Mucosa of rectum (tissue), 2 donors: ENCODE data around the gene ARHGEF26.

Experiments
- H3K27ac ChIP-seq, 2 donors: one replicate each; pipeline ENCODE4 v1.7.0; 2013; ENCODE audit warnings: inconsistent platforms in 2 of 2, low read depth in 2 of 2, low read length in 2 of 2
- H3K27me3 ChIP-seq, 2 donors: one replicate each; pipeline ENCODE4 v1.7.0; 2013; ENCODE audit warnings: low read length in 2 of 2; ENCODE audit not compliant: control insufficient read depth in 2 of 2, insufficient read depth in 2 of 2
- H3K36me3 ChIP-seq, 2 donors: one replicate each; pipeline ENCODE4 v1.7.0; 2013; ENCODE audit warnings: low read length in 2 of 2; ENCODE audit not compliant: control insufficient read depth in 2 of 2, insufficient read depth in 2 of 2
- H3K4me1 ChIP-seq, 2 donors: one replicate each; pipeline ENCODE4 v1.7.0; 2013; ENCODE audit warnings: low read length in 2 of 2, mild to moderate bottlenecking in 1 of 2; ENCODE audit not compliant: control insufficient read depth in 2 of 2, insufficient read depth in 2 of 2
- H3K4me3 ChIP-seq, 2 donors: one replicate each; pipeline ENCODE4 v1.7.0; 2013; ENCODE audit warnings: low read length in 2 of 2
- H3K9ac ChIP-seq, 2 donors: one replicate each; pipeline ENCODE4 v1.7.0; 2013; ENCODE audit warnings: low read length in 2 of 2, low read depth in 1 of 2, mild to moderate bottlenecking in 1 of 2
- H3K9me3 ChIP-seq, 2 donors: one replicate each; pipeline ENCODE4 v1.7.0; 2013; ENCODE audit warnings: low read length in 2 of 2; ENCODE audit not compliant: control insufficient read depth in 2 of 2
- donor health status: healthy.
- donor health status: Normal muscosa, but diverticular disease.

Gene ARHGEF26

GRCh38 chr3:154242766-154243165 lies 121.6 kb downstream of the ARHGEF26 start:
- no peak overlapping the region for H3K27ac ChIP-seq
- H3K9ac ChIP-seq, result no peak overlapping the region
- no peak overlapping the region for H3K4me3 ChIP-seq
- H3K9me3 ChIP-seq, result no peaks in the 10 kb centered on the region
- no peaks in the 10 kb centered on the region for H3K27me3 ChIP-seq
- no peaks in the 10 kb centered on the region for H3K4me1 ChIP-seq
- H3K36me3 ChIP-seq, result no peaks in the 10 kb centered on the region

- Histone ChIP-seq H3K9me3 (no peaks in the 10 kb centered on the region), H3K36me3 (no peaks in the 10 kb centered on the region), H3K4me1 (no peaks in the 10 kb centered on the region), H3K27ac (peak overlapping the region in 1 of 2 donors; percentile 18), H3K4me3 (no peak overlapping the region), H3K9ac (no peak overlapping the region), H3K27me3 (no peaks in the 10 kb centered on the region)
Observed at GRCh38 chr3:154243353-154243752, 122.2 kb downstream of the ARHGEF26 start.

GRCh38 chr3:154244644-154245043 lies 123.5 kb downstream of the ARHGEF26 start:
- Histone ChIP-seq H3K36me3 (no peaks in the 10 kb centered on the region), H3K9me3 (no peaks in the 10 kb centered on the region), H3K4me3 (no peak overlapping the region), H3K4me1 (no peaks in the 10 kb centered on the region), H3K9ac (no peak overlapping the region), H3K27ac (no peak overlapping the region), H3K27me3 (no peaks in the 10 kb centered on the region)

- H3K36me3 ChIP-seq, result no peaks in the 10 kb centered on the region
- no peaks in the 10 kb centered on the region for H3K27me3 ChIP-seq
- H3K4me1 ChIP-seq, result no peaks in the 10 kb centered on the region
- H3K27ac ChIP-seq, result no peak overlapping the region
- no peaks in the 10 kb centered on the region for H3K9me3 ChIP-seq
- H3K9ac ChIP-seq, result no peak overlapping the region
- H3K4me3 ChIP-seq, result no peak overlapping the region
Observed at GRCh38 chr3:154247806-154248415, 126.7 kb downstream of the ARHGEF26 start.

- H3K27ac ChIP-seq, result no peak overlapping the region
- H3K36me3 ChIP-seq, result peaks cover 3 to 8% of the 10 kb centered on the region in 2 donors
- H3K27me3 ChIP-seq, result no peaks in the 10 kb centered on the region
- H3K4me3 ChIP-seq, result no peak overlapping the region
- H3K9me3 ChIP-seq, result no peaks in the 10 kb centered on the region
- no peaks in the 10 kb centered on the region for H3K4me1 ChIP-seq
- H3K9ac ChIP-seq, result no peak overlapping the region
Observed at GRCh38 chr3:154250291-154250690, 129.1 kb downstream of the ARHGEF26 start.

GRCh38 chr3:154251610-154252009 lies 130.4 kb downstream of the ARHGEF26 start:
- H3K27ac ChIP-seq, result no peak overlapping the region
- H3K9ac ChIP-seq, result no peak overlapping the region
- H3K36me3 ChIP-seq, result peaks cover 3 to 12% of the 10 kb centered on the region in 2 donors
- H3K4me3 ChIP-seq, result no peak overlapping the region
- no peaks in the 10 kb centered on the region for H3K27me3 ChIP-seq
- H3K9me3 ChIP-seq, result no peaks in the 10 kb centered on the region
- H3K4me1 ChIP-seq, result no peaks in the 10 kb centered on the region

- peaks cover 11 to 15% of the 10 kb centered on the region in 2 donors for H3K36me3 ChIP-seq
- H3K27ac ChIP-seq, result no peak overlapping the region
- H3K4me3 ChIP-seq, result no peak overlapping the region
- no peaks in the 10 kb centered on the region for H3K4me1 ChIP-seq
- no peaks in the 10 kb centered on the region for H3K9me3 ChIP-seq
- no peaks in the 10 kb centered on the region for H3K27me3 ChIP-seq
- no peak overlapping the region for H3K9ac ChIP-seq
Observed at GRCh38 chr3:154252759-154253638, 131.8 kb downstream of the ARHGEF26 start.

- no peaks in the 10 kb centered on the region for H3K27me3 ChIP-seq
- peaks cover 21 to 26% of the 10 kb centered on the region in 2 donors for H3K36me3 ChIP-seq
- H3K27ac ChIP-seq, result no peak overlapping the region
Observed at GRCh38 chr3:154254527-154254926, 133.3 kb downstream of the ARHGEF26 start.

GRCh38 chr3:154273381-154273780 lies 152.2 kb downstream of the ARHGEF26 start:
- Histone ChIP-seq H3K27ac (no peak overlapping the region), H3K36me3 (peaks cover 33 to 48% of the 10 kb centered on the region in 2 donors), H3K9ac (no peak overlapping the region), H3K4me3 (no peak overlapping the region), H3K4me1 (no peaks in the 10 kb centered on the region), H3K9me3 (no peaks in the 10 kb centered on the region), H3K27me3 (no peaks in the 10 kb centered on the region)

More at GRCh38 chr3:154254527-154254926, 133.3 kb downstream of the ARHGEF26 start:
- no peaks in the 10 kb centered on the region for H3K9me3 ChIP-seq
- H3K4me3 ChIP-seq, result no peak overlapping the region
- no peak overlapping the region for H3K9ac ChIP-seq
- H3K4me1 ChIP-seq, result no peaks in the 10 kb centered on the region

- no peaks in the 10 kb centered on the region for H3K27me3 ChIP-seq
- H3K27ac ChIP-seq, result no peak overlapping the region
- H3K9me3 ChIP-seq, result no peaks in the 10 kb centered on the region
- peaks cover 38 to 53% of the 10 kb centered on the region in 2 donors for H3K36me3 ChIP-seq
- H3K4me3 ChIP-seq, result no peak overlapping the region
- H3K9ac ChIP-seq, result no peak overlapping the region
- no peaks in the 10 kb centered on the region for H3K4me1 ChIP-seq
Observed at GRCh38 chr3:154274348-154274747, 153.2 kb downstream of the ARHGEF26 start.
